Muscle of arm (tissue), 12 donors: Measurements from ENCODE around the gene GAS5. TPM values are rescaled to one million over a fixed set of nuclear protein-coding genes. Genes with fewer than 3 reads are reported as not detected.
A peak's percentile ranks its signal among the peaks of the same experiment; 100 is the strongest.

Experiments used
- DNase-seq: peaks from one replicate; pipeline ENCODE4 v3.0.0-alpha.2; 2013
- polyA plus RNA-seq, 12 donors: library from polyadenylated mRNA; unstranded; fragments of 120-200 nt; gene quantifications; one replicate each; pipeline ENCODE4 v1.2.1, GENCODE V29; 2013; ENCODE audit not compliant: insufficient read length in 12 of 12

GAS5 gene
- polyA plus RNA-seq, 12 donors = 426 to 773 (median 626) TPM; not detected in 1

DNA sequence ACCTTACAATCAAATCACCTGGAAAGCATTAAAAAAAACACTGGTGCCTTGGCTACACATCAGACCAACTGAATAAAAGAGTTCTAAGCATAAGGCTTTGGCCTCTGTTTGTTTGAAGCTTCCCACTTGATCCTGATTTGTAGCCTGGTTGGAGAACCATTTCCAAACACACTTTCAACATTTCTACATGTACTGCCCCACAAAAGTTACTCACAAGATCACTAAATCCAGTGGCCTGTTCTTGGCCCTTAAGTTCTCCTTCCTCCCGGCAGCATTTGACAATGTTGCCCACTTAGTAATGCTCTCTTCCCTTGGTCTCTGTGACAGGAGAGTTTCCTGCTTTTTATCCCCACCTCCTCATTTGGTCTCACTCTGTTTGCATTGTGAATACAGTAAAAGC lies 11.8 kb downstream of the GAS5 start:
- DNase-seq = no peak

DNA sequence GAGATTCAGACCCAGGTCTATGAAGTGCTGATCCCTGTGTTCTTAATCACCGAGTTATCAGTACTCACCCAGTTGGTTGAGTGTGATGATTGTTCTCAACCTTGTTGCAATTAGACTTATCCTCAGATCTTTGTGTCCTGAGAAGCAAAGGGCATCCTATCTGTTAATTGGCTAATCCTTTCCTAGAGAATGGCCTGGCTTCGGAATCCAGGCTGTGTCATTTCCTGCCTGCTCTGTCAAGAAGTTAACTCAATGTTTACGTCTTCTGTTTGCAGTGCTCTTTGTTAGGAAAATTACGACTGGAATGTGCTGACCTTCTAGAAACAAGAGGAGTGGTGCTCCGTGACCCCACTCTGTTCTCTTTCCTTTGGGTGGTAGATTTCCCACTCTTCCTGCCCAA lies 14.7 kb downstream of the GAS5 start:
- no peak for DNase-seq

DNA sequence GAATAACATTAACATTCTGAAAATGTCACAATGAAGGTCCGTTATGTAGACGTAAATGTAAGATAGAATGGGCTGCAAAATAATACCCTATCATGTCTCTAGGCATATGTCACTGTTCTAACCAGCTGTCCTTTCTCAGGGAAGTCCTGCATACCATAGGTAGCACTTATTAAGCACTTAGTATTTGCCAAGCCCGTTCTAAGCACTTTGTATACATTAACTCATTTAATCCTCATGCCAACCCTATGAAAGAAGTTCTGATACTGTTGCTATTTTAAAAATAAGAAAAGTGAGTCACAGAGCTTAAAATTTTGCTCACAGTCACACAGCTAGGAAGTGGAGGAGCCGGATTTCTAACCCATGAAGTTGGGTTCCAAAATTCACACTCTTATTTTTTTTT lies 15.7 kb downstream of the GAS5 start:
- DNase-seq = no peak

DNA sequence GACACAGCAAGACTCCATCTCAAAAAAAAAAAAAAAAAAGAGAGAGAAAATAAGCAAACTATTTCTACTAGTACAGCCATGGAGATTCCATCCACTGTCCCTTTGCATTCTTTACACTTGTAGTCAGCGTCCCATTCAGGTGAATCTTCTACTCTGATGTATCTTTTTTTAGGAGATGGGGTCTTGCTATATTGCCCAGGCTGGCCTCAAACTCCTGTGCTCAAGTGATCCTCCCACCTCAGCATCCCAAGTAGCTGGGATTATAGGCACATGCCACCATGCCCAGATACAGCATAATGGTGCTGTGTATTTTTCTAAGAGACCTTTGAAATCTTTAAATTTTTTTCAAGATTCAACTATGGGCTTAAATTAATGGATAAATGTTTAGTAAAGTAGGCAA lies 35.0 kb downstream of the GAS5 start:
- no peak for DNase-seq

DNA sequence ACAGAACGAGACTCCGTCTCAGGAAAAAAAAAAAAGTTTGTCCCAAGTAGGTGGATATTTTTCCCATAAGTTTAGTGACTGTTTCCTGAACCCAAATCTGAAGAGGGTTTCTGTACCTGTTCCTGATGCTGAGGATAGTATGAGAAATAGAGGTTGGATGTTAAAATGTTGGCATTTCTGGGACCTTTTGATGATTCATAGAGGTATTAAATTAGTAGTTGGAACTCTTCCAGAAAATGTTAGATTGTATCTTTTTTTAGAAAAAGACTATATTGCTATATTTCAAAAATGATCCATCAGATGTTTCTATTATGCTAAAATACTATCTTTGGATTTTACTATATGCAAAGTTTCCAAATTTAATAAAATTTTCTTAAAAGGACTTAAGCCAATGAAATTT lies 40.2 kb downstream of the GAS5 start:
- DNase-seq = no peak

DNA sequence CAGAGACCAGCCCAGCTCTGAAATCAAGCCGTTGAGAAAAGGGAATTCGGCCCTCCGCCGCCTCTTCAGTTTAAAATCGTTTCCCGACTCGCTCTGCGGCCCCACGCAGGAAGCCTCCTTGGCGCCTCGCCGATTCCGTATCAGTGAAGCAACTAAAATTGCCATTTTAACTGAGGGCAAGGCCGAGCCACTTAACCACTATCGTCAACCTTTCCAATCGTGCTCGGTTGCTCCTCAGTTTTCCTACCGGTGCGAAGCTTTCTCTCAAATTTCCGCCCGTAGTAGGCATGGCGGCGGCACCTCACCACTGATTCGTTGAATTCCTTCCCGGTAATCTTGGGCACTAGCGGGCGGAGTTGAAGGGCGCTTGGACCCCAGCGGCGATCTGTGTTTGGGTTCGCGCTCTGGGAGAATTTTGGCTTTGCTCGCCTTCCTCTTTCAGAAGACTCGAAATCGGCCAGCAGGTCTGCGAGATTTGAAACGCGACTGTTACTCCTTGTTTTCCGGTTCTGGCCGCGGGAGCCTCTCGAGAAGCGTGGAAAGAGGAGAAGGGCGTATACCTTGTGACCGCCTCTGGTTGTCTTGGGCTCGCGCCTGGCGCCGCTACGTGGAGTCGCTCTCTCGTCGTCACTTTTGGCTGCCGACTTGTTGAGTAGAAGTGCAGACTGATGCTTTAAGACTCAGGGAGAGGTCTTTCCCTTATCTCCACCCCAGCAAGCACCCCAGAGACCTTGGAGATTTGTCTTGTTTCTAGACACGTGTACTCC lies 43.3 kb downstream of the GAS5 start, which contains the start of the genes CENPL and DARS2:
CENPL (minus strand) TSS at position 569 of the 767 bp plus-strand sequence. CDS start 13,584 bp downstream, outside the sequence.
DARS2 (plus strand) TSS at position 359 of the 767 bp plus-strand sequence. CDS start 557 bp downstream, outside the sequence.
- DNase-seq = peak; percentile 99

DNA sequence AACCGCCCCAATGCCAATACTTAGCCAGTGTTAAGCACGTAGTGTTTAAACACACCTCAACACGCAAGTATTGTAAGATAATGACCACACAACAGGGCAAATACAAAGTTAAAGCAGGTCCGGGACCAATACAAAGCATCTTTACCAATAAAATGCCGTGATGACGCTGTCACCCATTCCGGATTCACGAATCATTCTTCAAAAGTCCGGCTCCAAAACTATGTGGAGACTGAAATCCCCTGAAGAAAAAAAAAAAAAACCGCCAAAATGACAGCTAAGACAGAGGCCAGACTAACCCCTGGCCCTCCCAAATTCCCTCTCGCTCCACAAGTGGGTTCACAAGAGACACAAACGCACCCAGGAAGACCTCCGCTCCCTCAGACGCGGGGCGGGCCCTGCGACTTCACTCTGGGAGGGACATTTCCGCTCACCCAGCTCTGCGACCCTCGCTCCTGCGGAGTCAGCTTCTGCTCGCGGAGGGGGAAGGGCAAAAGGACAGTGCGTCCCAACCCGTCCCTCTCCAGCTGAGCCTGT lies 43.9 kb downstream of the GAS5 start:
- DNase-seq = peak; percentile 1

DNA sequence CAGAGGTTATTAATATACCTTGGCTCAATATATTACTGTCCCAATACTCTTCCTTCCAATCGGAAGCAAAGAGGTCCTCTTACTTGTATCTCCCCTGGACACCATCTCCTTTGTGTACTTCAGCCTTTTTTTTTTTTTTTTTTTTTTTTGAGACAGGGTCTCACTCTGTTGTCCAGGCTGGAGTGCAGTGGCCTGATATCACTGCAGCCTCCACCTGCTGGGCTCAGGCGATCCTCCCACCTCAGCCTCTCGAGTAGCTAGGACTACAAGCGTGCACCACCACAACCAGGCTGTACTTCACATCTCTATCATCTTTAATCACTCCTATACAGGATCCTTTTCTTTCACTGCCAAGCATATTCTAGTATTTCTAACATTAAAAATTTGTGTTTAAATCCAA lies 46.1 kb downstream of the GAS5 start:
- no peak for DNase-seq

DNA sequence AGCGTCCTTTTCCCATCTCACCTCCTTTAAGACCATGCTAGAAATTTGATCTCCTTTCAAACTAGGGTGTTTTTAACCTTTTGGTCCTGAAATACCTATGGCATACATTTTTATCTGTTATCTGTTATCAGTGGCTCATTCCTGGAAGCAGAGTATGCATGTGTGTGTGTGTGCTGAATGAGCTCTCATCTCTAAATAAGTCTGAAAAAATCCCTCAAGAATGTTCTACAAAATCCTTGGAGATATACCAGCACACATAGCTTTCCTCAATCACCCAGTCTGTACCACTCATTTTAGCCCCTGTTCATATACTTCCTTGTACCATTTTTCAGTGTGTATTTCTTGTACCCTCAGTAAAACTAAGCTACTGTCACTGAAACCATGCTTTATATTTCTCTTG lies 49.3 kb downstream of the GAS5 start:
- no peak for DNase-seq

Other genes starting within 250 kb of the GAS5 start
- gene TEX50, start 232.7 kb downstream of the GAS5 start, polyA plus RNA-seq = not detected
- gene ANKRD45, start 198.1 kb downstream of the GAS5 start, polyA plus RNA-seq = 1 to 10 TPM in 1 of 12 donors, under 1 TPM in 9, not detected in 2; 0.37 to 1.2 (median 0.70) TPM
- 10 to 100 TPM in 11 of 12 donors, not detected in 1; 22.0 to 29.6 (median 25.0) TPM for gene KLHL20, start 153.0 kb downstream of the GAS5 start, polyA plus RNA-seq
- 10 to 100 TPM in 11 of 12 donors, not detected in 1; 12.2 to 16.9 (median 14.8) TPM for gene DARS2, start 43.3 kb downstream of the GAS5 start, polyA plus RNA-seq
- 10 to 100 TPM in 6 of 12 donors, 1 to 10 TPM in 5, not detected in 1; 7.4 to 12.5 (median 10.1) TPM for gene CENPL, start 43.1 kb downstream of the GAS5 start, polyA plus RNA-seq
- gene ZBTB37, start 391 bp upstream of the GAS5 start, polyA plus RNA-seq = 1 to 10 TPM in 11 of 12 donors, not detected in 1; 3.8 to 9.0 (median 6.0) TPM
- gene SERPINC1, start 49.3 kb upstream of the GAS5 start, polyA plus RNA-seq = 1 to 10 TPM in 1 of 12 donors, under 1 TPM in 6, not detected in 5; 0.36 to 5.6 (median 0.44) TPM
- gene RC3H1, start 154.4 kb upstream of the GAS5 start, polyA plus RNA-seq = 10 to 100 TPM in 8 of 12 donors, 1 to 10 TPM in 3, not detected in 1; 8.6 to 15.6 (median 11.8) TPM